GM06990 (cell line): ENCODE measurements around the gene HSD17B2.

ENCODE experiments used
- DNase-seq: peaks from one replicate; pipeline ENCODE4 v3.0.0-alpha.2; 2011; ENCODE audit not compliant: insufficient read length; ENCODE audit errors: extremely low read depth
- H3K27me3 ChIP-seq: replicated peaks from 2 replicates; pipeline ENCODE4 v1.6.0; 2011; ENCODE audit warnings: low read length; ENCODE audit not compliant: control insufficient read depth, insufficient read depth
- H3K36me3 ChIP-seq: 2 replicates; pipeline ENCODE4 v1.5.1; 2011; ENCODE audit warnings: low read length; ENCODE audit not compliant: control insufficient read depth, insufficient read depth
- H3K4me3 ChIP-seq: replicated peaks from 2 replicates; pipeline ENCODE4 v1.5.1; 2011; ENCODE audit warnings: low read depth, mild to moderate bottlenecking, control low read depth, low read length
- TF ChIP-seq, protein P1 (sequence below): IDR thresholded peaks from 2 replicates; pipeline ENCODE4 v1.5.1; 2011; ENCODE audit warnings: low read length, control low read depth, mild to moderate bottlenecking, inconsistent platforms; ENCODE audit not compliant: insufficient read depth, poor library complexity, severe bottlenecking

HSD17B2 gene

DNA sequence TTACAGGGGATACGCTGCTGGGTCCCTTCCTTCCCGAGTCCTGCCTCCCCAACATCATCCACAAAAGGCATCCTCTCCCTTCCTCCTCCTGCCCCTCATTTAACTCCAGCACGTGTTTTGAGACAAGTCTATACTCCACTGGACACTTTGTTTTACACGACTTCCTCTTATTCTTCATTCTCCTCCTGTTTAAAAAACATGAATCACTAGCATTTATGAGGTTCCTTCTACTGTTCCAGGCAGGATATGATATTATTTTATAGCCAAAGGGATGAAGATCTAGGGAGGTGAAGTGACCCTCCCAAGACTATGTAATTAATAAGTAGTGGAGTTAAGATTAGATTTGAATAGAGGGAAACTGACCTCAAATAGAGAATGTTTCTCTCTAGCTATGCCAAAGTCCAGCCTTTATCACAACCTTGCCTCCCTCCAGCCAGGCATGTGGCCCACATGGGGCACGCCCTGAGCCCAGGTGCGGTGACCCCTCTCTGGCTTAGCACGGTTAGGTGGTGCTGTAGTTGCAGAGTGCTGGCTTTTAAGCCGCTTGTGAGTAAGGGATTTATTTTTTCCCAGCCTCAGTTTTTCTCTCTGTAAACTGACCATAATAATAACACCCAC lies 1.3 kb upstream of the HSD17B2 start:
- TF ChIP-seq, protein P1, sequence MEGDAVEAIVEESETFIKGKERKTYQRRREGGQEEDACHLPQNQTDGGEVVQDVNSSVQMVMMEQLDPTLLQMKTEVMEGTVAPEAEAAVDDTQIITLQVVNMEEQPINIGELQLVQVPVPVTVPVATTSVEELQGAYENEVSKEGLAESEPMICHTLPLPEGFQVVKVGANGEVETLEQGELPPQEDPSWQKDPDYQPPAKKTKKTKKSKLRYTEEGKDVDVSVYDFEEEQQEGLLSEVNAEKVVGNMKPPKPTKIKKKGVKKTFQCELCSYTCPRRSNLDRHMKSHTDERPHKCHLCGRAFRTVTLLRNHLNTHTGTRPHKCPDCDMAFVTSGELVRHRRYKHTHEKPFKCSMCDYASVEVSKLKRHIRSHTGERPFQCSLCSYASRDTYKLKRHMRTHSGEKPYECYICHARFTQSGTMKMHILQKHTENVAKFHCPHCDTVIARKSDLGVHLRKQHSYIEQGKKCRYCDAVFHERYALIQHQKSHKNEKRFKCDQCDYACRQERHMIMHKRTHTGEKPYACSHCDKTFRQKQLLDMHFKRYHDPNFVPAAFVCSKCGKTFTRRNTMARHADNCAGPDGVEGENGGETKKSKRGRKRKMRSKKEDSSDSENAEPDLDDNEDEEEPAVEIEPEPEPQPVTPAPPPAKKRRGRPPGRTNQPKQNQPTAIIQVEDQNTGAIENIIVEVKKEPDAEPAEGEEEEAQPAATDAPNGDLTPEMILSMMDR = no peak
- H3K27me3 ChIP-seq = no peaks in the 10 kb centered on the region; the same call in 1 of the 2 replicates
- H3K36me3 ChIP-seq = no peaks in the 10 kb centered on the region
- DNase-seq = no peak
- no peak overlapping the region for H3K4me3 ChIP-seq

DNA sequence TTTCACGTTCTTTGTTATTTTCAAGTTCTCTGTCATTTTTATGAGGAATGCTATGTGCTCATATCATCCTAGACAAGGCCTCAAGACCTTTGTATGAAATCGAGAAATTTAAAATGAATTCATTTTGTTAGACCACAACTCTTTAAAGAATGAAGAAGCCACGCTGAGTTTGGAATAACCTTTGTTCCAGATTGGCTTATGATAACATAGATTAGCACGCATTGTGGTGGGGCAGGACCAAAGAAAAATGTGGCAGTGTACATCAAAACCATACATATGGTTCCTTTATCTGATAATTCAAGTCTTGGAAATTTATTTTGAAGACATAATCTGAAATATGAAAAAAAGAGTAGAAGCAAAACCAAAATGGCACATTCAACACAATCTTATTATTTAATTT lies 2.2 kb downstream of the HSD17B2 start:
- Histone ChIP-seq H3K4me3 (no peak overlapping the region), H3K27me3 (no peaks in the 10 kb centered on the region; the same call in 1 of the 2 replicates), H3K36me3 (no peaks in the 10 kb centered on the region)
- no peak for DNase-seq
- TF ChIP-seq, protein P1 = no peak

DNA sequence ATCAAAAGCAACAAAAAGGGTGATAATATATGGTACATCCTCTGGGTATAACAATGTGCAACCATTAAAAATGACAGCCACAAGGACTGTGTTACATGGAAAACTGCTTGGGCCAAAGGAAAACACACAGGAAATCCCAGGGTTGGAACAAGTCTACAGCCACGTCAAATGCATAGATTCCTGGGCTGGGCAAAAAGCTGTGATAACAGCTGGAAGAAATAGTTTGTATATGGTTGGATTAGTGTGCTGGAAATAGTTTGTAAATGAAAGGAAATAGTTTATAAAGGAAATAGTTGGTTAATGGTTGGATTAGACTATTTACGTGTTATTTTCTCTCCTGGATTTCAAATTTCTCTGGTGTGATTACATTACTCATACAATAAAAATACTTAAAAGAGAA lies 2.6 kb downstream of the HSD17B2 start:
- TF ChIP-seq, protein P1 = no peak
- Histone ChIP-seq H3K36me3 (no peaks in the 10 kb centered on the region), H3K4me3 (no peak overlapping the region), H3K27me3 (no peaks in the 10 kb centered on the region; the same call in 1 of the 2 replicates)
- no peak for DNase-seq

DNA sequence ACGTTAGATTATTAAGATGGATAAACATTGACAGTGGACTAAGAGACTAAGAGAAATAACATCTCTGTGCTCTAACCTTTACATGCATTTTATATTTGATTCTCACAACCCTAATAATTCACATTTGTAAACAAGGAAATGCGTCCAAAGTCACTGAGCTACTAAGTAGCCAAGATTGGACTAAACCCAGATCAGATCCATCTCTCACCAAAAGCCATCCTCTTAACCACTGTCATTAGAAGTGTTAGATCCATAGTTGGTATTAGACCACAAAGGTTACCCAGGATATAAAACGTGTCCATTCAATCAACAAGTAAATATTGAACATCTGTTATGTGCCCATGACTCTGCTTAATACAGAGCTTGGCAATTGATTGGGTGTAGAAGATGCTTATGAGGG lies 5.2 kb downstream of the HSD17B2 start:
- Histone ChIP-seq H3K27me3 (no peaks in the 10 kb centered on the region; the same call in 1 of the 2 replicates), H3K36me3 (no peaks in the 10 kb centered on the region), H3K4me3 (no peak overlapping the region)
- no peak for DNase-seq
- TF ChIP-seq, protein P1 = no peak

DNA sequence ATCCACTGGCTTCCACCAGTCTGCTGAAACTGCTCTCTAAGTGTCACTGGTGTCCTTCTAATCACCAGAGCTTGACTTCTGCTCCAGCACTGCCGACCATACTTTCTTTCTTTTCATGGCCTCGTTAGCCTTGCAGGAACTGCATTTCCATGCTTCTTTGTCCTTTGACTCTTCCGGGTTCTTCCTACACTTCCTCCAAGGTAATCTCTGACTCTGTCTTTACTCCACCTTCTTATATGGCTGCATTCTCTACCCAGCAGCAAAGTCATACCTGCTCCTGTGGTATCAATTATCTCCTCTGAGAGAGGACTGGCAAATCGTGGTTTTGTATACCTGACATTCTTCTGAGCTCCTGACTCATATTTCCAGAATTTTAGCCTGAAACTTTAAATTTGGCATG lies 6.5 kb downstream of the HSD17B2 start:
- H3K36me3 ChIP-seq = no peaks in the 10 kb centered on the region
- DNase-seq = no peak
- no peak overlapping the region for H3K4me3 ChIP-seq
- TF ChIP-seq, protein P1 = no peak
- H3K27me3 ChIP-seq = peaks cover 2% of the 10 kb centered on the region; the same call in 1 of the 2 replicates

DNA sequence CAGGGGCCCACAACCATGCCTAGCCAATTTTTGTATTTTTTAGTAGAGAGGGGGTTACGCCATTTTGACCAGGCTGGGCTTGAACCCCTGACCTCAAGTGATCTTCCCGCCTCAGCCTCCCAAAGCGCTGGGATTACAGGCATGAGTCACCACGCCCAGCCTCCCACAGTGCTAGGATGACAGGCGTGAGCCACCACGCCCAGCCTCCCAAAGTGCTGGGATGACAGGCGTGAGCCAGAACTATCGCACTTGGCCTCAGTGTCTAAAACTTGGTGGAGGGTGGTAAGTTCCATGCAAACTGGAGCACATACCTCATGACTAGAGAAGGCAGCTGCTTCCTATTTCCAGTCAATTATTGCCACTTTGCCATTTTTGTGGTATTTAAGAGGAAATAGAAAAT lies 7.1 kb downstream of the HSD17B2 start:
- Histone ChIP-seq H3K27me3 (peaks cover 2% of the 10 kb centered on the region; the same call in 1 of the 2 replicates), H3K36me3 (no peaks in the 10 kb centered on the region), H3K4me3 (no peak overlapping the region)
- TF ChIP-seq, protein P1 = no peak
- no peak for DNase-seq
